ENCODE data around the gene ENTPD8.

ENTPD8 gene

DNA sequence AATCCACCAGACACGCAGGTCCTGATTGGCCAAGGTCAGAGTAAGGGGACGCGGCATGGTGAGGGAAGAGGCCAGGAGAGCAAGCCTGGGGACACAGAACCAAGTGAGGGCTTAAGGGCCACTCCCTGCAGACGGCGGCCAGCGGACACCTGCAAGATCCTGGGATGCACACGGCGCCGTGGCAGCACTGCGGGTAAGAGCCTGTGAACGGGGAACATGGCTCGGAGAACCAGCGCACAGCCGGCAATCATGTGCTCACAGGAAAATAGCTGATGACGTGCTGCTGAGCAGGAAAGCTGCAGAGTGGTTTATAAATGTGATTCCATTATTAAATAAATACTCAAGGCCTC, 45.0 kb upstream of the ENTPD8 start:
- H3K27ac ChIP-seq, result peak overlapping the region; percentile 93
- no peak for TF ChIP-seq CTCF (conservative IDR thresholded peaks at IDR 0.05)

DNA sequence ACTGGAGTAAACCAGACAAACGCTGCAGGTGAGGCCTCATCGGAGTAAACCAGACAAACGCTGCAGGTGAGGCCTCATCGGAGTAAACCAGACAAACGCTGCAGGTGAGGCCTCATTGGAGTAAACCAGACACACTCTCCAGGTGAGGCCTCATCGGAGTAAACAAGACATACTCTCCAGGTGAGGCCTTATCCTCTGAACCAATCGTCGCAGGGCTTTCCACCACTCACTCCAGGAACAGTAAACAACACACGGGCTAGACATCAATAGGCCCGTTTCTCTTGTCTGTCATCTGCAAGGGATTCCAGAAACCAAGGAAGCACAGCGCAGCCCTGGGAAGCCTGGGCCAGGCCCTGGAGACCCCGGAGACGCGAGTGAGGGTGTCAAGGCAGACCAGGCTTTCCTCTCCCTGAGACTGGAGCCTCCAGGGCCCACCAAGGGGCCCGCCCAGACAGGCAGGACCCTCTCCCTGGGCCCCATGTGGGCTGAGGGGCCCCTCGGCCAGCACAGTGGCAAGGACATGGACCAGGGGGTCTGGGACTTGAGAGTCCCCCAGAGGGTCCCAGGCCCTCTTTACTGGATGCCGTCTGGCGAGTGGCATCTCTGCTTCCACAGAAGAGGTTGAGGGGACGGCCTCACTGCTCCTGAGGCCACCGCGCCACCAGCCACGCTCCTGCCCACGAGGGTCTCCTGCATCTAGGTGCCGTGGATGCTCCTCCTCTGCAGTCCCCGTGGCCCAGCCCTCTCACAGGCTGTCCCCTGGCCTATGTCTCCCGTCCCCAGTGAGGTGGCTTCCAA, 44.4 kb upstream of the ENTPD8 start:
- peak overlapping the region; percentile 93 for H3K27ac ChIP-seq
- no peak for TF ChIP-seq CTCF (conservative IDR thresholded peaks at IDR 0.05)

GRCh38 chr9:137484551-137485315, 43.6 kb upstream of the ENTPD8 start:
- TF ChIP-seq CTCF (conservative IDR thresholded peaks at IDR 0.05), result no peak
- H3K27ac ChIP-seq, result peak overlapping the region; percentile 93

DNA sequence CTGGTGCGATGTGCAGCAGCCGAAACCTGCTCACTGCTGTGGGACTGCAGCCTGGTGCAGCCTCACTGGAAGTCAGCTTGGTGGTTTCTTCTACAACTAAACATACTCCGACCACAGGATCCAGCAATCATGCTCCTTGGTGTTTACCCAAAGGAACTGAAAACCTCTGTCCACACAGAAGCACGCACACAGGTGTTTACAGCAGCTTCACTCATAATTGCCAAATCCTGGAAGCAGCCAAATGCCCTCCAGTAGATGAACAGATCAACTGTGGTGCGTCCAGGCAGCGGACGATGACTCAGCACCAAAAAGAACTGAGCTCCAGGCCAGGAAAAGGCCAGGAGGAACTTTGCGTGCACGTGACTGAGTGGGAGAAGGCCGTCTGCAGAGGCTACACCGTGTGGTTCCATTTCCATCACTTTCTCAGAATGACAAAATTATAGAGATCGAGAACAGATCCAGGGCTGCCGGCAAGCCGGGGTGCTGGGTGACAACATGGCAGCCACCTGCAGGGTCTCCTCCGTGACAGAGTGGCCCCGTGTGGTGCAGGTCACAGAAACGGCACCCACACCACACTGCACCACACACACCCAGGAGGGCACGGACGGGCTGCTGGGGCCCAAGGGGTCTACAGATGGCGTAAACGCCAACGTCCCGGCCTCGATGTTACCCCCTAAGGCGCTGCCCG, 41.1 kb upstream of the ENTPD8 start:
- peak overlapping the region; percentile 93 for H3K27ac ChIP-seq

DNA sequence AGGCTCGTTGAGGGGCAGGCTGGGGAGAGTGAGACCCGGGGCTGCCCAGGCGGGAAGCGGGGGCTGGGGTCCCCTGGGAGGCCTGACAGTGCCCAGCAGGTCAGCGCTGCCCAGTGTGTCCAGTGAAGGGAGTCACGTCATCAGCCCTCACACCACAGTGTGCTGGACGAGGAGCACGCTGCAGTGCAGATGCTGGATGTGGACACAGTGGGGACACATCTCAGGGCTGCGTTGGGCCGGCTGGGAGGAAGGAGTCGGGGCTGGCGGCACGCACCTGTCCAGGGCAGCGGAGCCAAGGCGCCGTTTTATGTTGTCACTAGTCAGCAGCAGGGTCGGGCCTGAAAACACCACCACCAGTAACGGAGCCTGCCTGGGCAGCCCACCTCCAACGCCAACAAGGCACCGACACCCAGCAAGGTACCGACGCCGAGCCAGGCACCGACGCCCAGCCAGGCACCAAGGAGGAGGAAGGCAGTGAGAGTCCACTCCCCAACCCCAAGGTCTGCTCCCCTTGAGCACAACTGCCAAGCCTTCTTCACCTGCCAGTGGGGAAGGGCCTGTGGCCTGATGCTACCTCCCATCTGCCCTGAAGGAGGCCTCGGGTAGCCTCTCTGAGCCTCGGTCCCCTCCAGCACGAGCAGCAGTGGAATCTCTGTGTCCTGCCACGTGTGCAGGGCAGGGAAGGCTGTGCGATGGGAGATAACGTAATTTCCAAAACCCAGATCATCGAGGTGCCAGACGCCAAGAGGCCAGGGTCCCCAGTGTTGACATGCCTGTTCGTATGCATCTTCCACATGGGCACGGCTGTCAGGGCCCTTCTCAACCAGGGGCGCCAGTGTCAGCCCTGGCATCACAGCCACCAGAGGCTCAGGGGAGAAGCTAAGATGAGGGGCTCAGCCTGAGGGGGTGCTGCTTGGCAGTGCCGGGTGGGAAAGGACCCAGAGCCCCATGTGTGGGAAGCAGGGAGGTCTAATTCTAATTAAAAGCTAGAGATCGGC, 39.8 kb upstream of the ENTPD8 start:
- TF ChIP-seq CTCF (conservative IDR thresholded peaks at IDR 0.05), result no peak
- peak overlapping the region; percentile 93 for H3K27ac ChIP-seq

More for the DNA sequence above, 41.1 kb upstream of the ENTPD8 start:
- TF ChIP-seq CTCF (conservative IDR thresholded peaks at IDR 0.05), result no peak

DNA sequence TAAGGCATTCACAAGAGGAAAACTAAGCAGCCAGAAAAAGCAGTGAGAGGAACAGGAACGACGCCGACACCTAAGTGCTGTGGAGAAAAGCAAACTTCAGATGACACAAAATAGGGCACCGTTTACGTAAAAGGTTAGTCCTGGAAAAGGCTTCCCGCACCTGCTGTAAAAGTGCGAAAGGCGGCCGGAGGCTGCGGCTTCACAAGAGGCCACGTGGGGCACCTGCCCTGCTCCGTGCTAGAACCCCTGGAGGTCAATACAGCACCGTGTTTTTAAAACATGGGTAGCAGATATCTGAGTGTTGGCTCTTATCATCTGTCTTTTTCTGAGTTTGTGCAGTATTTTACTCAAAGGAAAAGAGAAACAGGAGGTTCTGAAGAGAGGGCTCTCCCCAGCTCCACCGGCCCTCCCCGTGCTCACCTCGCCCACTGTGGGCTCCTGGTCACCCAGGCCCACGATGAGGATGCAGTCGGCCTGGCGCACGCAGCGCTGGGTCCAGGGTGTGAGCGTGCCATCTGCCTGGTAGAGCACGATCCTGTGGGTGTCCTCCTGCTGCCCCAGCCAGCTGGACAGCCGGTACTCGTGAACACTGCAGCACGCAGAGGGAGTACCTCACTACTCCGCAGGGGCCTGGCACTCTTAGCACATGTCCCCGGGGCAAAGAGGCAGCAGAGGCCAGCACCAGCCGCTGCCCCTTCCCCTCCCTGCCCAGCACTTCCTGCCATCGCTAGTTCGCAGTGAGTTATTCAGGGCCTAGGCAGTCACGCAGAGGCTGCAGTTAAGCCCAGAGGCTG, 38.9 kb upstream of the ENTPD8 start:
- no peak for TF ChIP-seq CTCF (conservative IDR thresholded peaks at IDR 0.05)
- H3K27ac ChIP-seq, result peak overlapping the region; percentile 93

Measured in VCaP (cell line).